Erythroblast (primary cell): ENCODE results near the gene GPD1.
"Not testable (repeated sequence)": the region's sequence is repeated elsewhere in the genome, so short reads cannot be mapped to it uniquely, and the experiment has no call there.

Source experiments
- DNase-seq, 2 experiments: peaks; one replicate each; lab custom pipeline; 2025; lab: John Stamatoyannopoulos, UW
- GATA1 ChIP-seq: IDR thresholded peaks from 2 replicates; pipeline ENCODE4 v1.6.1; 2011; ENCODE audit warnings: low read depth, mild to moderate bottlenecking, control low read depth, low read length, moderate library complexity
- POLR2A ChIP-seq: IDR thresholded peaks from 2 replicates; pipeline ENCODE4 v1.6.1; 2011; ENCODE audit warnings: mild to moderate bottlenecking, low read length

GPD1 gene

DNA sequence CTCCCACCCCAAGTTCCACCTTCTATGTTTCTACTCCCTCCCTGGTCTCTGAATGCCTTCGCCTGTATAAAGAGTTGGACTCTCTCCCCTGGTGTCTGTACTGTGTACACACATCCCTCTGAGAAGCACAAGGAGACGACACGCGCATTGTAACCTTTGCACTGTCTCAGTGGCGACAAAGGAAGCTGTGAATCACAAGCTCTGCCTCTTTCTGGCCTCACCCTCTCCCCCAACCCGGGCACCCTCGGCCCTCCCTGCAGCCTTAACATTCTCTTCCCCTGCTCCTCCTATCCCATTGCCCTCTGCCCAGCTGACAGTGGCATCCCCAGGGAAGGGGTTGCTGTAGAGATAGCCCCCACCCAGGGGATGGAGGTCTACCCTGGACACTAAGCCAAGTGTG is 21.2 kb upstream of the GPD1 start:
- DNase-seq: no peak
- TF ChIP-seq GATA1: no peak
- TF ChIP-seq POLR2A: no peak

DNA sequence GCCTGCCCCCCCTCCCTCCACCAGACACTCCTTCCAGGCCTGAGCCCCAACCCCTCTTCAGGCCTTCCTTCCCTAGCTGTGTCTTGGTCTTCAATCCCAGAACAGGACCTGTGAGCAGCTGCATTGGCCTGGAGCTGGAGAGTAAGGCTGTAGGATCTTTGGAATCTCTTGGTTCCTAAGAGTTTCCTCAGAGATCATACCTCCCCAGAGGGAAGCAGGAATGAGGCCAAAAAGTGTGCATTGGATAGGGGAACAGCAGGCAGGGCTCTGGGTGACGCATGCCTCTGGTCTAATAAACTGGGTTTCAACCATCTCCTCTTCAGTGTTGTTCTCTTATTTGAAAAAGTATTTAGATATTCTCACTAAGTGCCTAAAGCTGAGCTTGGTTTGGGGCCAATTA is 20.5 kb upstream of the GPD1 start:
- DNase-seq: no peak
- TF ChIP-seq GATA1: no peak
- TF ChIP-seq POLR2A: no peak

DNA sequence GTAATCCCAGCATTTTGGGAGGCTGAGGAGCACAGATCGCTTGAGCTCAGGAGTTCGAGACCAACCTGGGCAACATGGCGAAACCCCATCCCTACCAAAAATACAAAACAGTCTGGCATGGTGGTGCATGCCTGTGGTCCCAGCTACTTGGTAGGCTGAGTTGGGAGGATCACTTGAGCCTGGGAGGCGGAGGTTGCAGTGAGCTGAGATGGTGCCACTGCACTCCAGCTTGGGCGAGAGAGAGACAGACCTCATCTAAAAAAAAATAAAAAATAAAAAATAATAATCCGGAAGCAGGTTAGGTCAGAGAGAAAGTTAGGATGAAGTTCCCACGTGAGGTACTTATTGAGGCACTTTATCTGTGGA is 19.4 kb upstream of the GPD1 start:
- DNase-seq: not testable (repeated sequence)

- TF ChIP-seq POLR2A (peak; percentile 55), GATA1 (no peak)
- DNase-seq: peak; percentile 91 to 94
These were observed 18.8 kb upstream of the GPD1 start, which contains the start of gene SMARCD1 for GRCh38 chr12:50084775-50085614. TSS of gene SMARCD1 (plus strand) at chr12:50085342. CDS start at chr12:50085370, 28 bp downstream.

DNA sequence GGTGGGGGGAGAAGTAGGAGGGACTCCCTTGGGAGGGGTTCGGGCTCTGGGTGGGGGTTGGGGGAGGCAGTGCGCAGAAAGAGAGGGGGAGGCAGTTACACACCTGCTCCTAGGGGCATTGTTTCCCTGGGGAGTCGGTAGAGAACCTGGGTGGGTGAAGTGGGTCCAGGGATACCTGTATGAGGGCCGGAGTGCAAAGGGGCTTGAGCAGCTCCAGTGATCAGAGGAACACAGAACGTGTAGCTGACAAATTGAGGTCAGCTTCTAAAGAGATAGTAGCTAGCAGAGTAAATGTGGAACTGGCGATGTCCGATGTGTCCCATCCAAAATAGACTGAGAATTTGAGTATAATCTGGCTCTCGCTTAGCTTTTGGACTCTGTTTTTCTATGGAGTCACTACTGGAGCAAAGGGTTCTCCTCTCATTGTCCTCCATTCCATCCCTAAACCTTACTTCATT is 18.2 kb upstream of the GPD1 start:
- TF ChIP-seq POLR2A (no peak), GATA1 (no peak)
- DNase-seq: no peak

DNA sequence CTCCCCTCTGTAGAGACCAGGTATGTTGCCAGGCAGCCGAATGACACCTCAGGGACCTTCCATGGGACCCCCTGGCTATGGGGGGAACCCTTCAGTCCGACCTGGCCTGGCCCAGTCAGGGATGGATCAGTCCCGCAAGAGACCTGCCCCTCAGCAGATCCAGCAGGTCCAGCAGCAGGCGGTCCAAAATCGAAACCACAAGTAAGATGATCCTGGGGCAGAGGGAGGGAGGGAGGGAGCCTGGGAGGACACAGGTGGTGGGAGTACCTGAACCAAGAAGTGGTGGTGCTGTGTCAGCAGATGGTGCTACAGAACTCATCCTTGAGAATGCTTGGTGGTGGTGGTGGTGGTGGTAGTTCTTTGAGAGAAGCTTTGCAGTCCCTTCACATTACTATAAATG is 17.7 kb upstream of the GPD1 start:
- TF ChIP-seq POLR2A: no peak
- DNase-seq: no peak

DNA sequence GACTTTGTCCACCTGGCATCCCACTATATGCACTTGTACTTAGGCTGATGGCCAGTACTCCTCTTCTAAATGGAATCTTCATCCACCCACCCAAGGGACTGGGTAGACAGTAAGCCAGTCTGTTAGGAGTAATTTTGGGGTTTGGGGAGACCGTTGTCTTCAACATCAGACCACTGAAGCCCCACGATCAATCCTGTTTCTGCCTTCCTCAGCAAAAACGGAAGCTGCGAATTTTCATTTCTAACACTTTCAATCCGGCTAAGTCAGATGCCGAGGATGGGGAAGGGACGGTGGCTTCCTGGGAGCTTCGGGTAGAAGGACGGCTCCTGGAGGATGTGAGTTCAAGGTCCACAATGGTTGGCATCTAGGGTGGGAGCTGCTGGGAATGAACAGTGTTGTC is 16.7 kb upstream of the GPD1 start:
- DNase-seq: no peak

GRCh38 chr12:50087995-50088394 is 15.8 kb upstream of the GPD1 start:
- TF ChIP-seq GATA1: no peak
- TF ChIP-seq POLR2A: no peak
- no peak for DNase-seq

More for the DNA sequence above, 16.7 kb upstream of the GPD1 start:
- no peak for TF ChIP-seq POLR2A
- no peak for TF ChIP-seq GATA1

- DNase-seq: peak; percentile 58 to 75
- TF ChIP-seq POLR2A (no peak), GATA1 (no peak)
These were observed 15.1 kb upstream of the GPD1 start for GRCh38 chr12:50088577-50089335.

GRCh38 chr12:50089730-50090129 is 14.1 kb upstream of the GPD1 start:
- no peak for DNase-seq
- TF ChIP-seq POLR2A: no peak
- no peak for TF ChIP-seq GATA1

DNA sequence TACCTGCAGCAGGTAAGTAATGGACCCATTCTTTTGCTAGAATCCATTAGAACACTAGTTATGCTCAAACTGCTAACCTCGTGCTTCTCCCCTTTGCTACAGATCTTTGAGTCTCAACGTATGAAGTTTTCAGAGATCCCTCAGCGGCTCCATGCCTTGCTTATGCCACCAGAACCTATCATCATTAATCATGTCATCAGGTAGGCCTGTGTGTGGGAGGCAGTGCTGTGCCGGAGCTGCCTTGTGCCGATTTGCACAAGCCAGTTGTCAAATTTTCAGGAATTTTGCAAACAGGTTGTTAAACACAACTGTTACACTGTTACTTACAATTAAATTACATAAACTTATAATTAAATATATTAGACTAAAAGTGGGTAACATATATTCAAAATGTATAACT is 13.4 kb upstream of the GPD1 start:
- TF ChIP-seq POLR2A (no peak), GATA1 (no peak)
- DNase-seq: no peak

DNA sequence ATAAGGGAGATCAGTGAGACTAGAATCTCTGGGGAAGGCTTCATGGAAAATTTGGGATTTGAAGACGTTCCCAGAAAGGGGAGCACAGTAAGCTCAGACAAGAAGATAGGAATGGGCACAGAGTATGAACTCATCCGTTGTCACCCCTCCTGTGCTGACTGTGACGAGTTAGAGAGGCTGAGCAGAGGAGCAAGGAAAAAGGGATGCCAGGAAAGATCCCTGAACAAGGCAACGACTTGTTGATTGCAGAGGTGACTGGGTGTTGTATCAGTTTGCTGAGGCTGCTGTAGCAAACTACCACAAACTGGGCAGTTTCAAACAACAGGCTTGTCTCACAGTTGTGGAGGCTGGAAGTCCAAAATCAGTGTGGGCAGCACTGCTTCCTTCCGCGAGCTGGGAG is 5.9 kb upstream of the GPD1 start:
- no peak for DNase-seq
- TF ChIP-seq GATA1 (no peak), POLR2A (no peak)

DNA sequence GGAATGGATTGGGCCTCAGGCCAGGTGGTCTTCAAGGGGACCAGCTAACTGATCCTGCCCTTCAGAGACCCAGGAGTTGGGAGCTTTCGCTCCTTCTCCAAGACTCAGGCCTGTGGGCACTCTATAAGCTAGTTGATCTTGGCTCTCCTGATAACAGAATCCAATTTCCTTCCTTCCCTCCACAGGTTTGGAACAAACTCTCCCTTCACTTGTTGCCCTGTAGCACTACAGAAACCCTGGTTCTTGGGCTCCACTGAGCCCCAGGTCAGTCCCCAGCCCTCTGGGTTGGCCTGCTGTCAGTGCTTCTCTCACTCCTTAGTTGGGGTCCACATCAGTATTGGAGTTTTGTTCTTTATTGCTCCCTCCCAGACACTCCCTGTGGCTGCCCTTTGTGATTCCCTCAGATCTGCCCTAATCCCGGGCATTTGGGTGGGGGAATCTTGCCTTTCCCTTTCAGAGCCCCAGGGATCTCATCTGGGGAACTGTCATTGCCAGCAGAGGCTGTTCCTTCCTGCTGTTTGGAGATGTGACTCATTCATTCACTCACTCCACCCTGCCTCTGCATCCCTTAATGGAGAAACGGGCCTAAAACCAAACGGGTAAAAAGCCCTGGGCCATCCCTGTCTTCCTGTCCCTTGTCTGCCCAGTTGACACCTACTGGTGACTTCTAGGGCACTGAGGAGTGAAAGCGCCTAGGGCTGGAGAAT is 4.4 kb upstream of the GPD1 start:
- no peak for DNase-seq
- no peak for TF ChIP-seq GATA1
- TF ChIP-seq POLR2A: no peak

DNA sequence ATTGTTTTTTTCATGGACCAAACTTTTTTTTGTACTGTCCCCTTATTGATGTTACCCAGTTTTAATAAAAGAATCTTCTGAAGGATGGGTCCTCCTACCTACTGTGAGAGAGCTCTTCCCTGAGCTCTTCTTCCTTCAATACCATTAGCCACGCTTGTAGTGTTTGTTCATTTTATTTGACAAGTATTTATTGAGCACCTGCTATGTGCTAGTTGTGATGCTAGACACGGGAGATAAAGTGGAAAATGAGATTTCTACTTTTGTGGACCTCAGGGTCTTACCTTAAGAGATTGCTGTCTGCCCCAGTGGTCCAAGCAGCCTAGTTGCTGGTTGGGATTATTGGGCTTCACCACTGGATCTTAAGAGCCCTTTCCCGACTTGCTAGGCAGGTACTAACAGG is 3.2 kb upstream of the GPD1 start:
- DNase-seq: no peak
- TF ChIP-seq POLR2A: no peak
- TF ChIP-seq GATA1: no peak
